K562 (cell line): ENCODE data around the gene DVL2. TPM values are rescaled to one million over a fixed set of nuclear protein-coding genes. Genes with fewer than 3 reads are reported as not detected.

ENCODE experiments used
- CAMTA2 ChIP-seq: fragments of 250-450 bp; sonication (Bioruptor Pico); conservative IDR thresholded peaks from 2 replicates; pipeline ENCODE4 v1.5.1; 2022
- ELF2 ChIP-seq: fragments of 250-450 bp; sonication (Bioruptor Pico); IDR thresholded peaks from 2 replicates; pipeline ENCODE4 v1.5.0; 2021; ENCODE audit warnings: mild to moderate bottlenecking
- GTF2A2 ChIP-seq: IDR thresholded peaks from 2 replicates; pipeline ENCODE4 v1.6.1; 2016; ENCODE audit warnings: mild to moderate bottlenecking, missing genetic modification characterization, missing compliant biosample characterization
- HCFC1 ChIP-seq: IDR thresholded peaks from 2 replicates; pipeline ENCODE4 v1.6.1; 2012; ENCODE audit warnings: low read depth, low read length, improper control_type of control experiment
- KLF16 ChIP-seq: IDR thresholded peaks from 2 replicates; pipeline ENCODE4 v1.6.1; 2016; ENCODE audit warnings: antibody characterized with exemption
- NR2F6 ChIP-seq: fragments of 450-650 bp; formaldehyde crosslinking; IDR thresholded peaks from 2 replicates; pipeline ENCODE4 v1.4.0; 2020; ENCODE audit warnings: mild to moderate bottlenecking
- NUFIP1 ChIP-seq: fragments of 450-650 bp; IDR thresholded peaks from 2 replicates; pipeline ENCODE4 v1.6.1; 2018; ENCODE audit not compliant: partially characterized antibody
- PML ChIP-seq: IDR thresholded peaks from 2 replicates; pipeline ENCODE4 v1.6.1; 2012; ENCODE audit warnings: low read length, inconsistent platforms
- RHOXF2B ChIP-seq: fragments of 250-450 bp; sonication (Bioruptor Pico); conservative IDR thresholded peaks from 2 replicates; pipeline ENCODE4 v1.5.1; 2021
- ZNF143 ChIP-seq: sonication (generic); formaldehyde crosslinking; IDR thresholded peaks from 2 replicates; pipeline ENCODE4 v1.9.0; 2022; ENCODE audit warnings: mild to moderate bottlenecking, missing genetic modification reagents
- polyA plus RNA-seq, 8 experiments: library from polyadenylated mRNA; depleted of rRNA in 4 of 8; stranded (reverse) in 5 of 8; unstranded in 3 of 8; fragments of >200 nt; fragmentation: Nextera tagmentation in 2 of 8; fragmentation: Illumina TruSeq in 1 of 8; extraction: Ambion mirVana in 2 of 8; extraction: Trizol in 1 of 8; gene quantifications; 2 replicates each; pipeline versions ENCODE4 v1.2.1 to v1.2.3, GENCODE V29; 2011 to 2014; ENCODE audit warnings: inconsistent platforms in 1 of 8, missing spikeins in 1 of 8
- total RNA-seq, 7 experiments: library from RNA; depleted of rRNA in 6 of 7; stranded (reverse); fragments of >200 nt in 6 of 7; fragmentation: Illumina TruSeq in 2 of 7; extraction: Trizol in 2 of 7; gene quantifications; 2 replicates each; pipeline versions ENCODE4 v1.2.1 to v1.2.3, GENCODE V29; 2011 to 2021; ENCODE audit warnings: low replicate concordance in 1 of 7
- TF ChIP-seq, protein P1 (sequence below): fragments of 250-450 bp; sonication (Bioruptor Pico); IDR thresholded peaks from 2 replicates; pipeline ENCODE4 v1.5.0; 2021; ENCODE audit warnings: mild to moderate bottlenecking, borderline replicate concordance
- TF ChIP-seq, protein P2 (sequence below): fragments of 450-650 bp; formaldehyde crosslinking; IDR thresholded peaks from 2 replicates; pipeline ENCODE4 v1.4.0; 2022; ENCODE audit warnings: mild to moderate bottlenecking, moderate library complexity
- TF ChIP-seq, protein P3 (sequence below): sonication (generic); formaldehyde crosslinking; IDR thresholded peaks from 2 replicates; pipeline ENCODE4 v1.8.1; 2023; ENCODE audit warnings: mild to moderate bottlenecking, missing genetic modification reagents
- TF ChIP-seq, protein P4 (sequence below): sonication (generic); formaldehyde crosslinking; IDR thresholded peaks from 2 replicates; pipeline ENCODE4 v1.8.0; 2023; ENCODE audit warnings: missing genetic modification reagents, mild to moderate bottlenecking, borderline replicate concordance
- TF ChIP-seq, protein P5 (sequence below): fragments of 250-450 bp; sonication (Bioruptor Pico); IDR thresholded peaks from 2 replicates; pipeline ENCODE4 v1.8.0; 2022; ENCODE audit warnings: inconsistent platforms, mild to moderate bottlenecking, moderate library complexity, borderline replicate concordance

Gene DVL2
- total and polyA plus RNA-seq, 9 of the 15 experiments (the other 6 are each of a cell fraction or from before 2014, with no cell fraction given) = 1.3 to 49.5 (median 24.3) TPM

DNA sequence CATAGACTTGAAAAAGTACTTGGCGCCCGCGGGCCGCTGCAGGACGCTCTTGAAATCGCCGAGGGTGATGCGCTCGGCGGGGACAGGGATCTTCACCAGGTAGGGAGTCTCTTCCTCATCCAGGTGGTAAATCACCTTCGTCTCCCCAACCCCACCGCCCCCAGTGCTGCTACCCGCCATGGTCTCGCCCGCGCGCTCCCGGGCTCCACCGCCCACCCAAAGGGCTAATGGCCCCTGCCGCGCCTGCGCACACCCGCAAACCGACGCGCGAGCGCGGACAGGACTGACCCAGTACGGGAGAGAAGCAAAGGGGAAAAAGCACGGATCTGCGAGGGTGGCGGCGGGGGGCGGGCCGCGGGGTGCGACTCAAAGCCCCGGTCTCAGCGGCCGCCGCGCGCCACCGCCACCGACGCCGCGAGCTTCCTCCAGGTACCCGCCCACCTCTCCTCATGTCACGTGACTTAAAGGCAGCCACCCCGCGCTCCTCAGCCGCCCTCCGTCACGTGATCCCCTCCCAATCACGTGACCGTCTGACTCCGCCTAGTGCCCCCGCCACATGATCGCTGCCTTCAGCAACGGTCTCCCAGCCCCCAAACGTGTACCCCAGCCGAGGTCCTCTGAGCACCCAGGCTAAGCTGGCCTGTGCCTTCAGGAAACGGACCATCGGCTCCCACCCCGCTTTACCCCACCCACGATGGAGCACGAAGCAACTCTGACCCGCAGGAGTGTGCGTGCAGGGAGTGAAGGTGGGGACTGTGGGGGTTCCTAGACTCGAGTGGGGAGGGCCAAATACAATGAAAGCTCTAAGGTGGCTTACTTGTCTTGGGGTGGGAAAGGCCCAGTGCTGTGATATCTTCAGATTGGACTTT is at the start of gene DVL2 (continued):
- TF ChIP-seq, protein P1, sequence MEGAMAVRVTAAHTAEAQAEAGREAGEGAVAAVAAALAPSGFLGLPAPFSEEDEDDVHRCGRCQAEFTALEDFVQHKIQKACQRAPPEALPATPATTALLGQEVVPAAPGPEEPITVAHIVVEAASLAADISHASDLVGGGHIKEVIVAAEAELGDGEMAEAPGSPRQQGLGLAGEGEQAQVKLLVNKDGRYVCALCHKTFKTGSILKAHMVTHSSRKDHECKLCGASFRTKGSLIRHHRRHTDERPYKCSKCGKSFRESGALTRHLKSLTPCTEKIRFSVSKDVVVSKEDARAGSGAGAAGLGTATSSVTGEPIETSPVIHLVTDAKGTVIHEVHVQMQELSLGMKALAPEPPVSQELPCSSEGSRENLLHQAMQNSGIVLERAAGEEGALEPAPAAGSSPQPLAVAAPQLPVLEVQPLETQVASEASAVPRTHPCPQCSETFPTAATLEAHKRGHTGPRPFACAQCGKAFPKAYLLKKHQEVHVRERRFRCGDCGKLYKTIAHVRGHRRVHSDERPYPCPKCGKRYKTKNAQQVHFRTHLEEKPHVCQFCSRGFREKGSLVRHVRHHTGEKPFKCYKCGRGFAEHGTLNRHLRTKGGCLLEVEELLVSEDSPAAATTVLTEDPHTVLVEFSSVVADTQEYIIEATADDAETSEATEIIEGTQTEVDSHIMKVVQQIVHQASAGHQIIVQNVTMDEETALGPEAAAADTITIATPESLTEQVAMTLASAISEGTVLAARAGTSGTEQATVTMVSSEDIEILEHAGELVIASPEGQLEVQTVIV = no peak
- TF ChIP-seq HCFC1 (peak; percentile 64), NR2F6 (CRISPR knock-in tag) (peak; percentile 87), GTF2A2 (tag) (no peak), PML (peak; percentile 56; the same call in 1 of the 2 replicates), ELF2 (CRISPR knock-in tag) (peak; percentile 79), KLF16 (0 out of 2 replicates have a peak, but pooled peaks have one; percentile 33), NUFIP1 (no peak), CAMTA2 (CRISPR knock-in tag) (peak; percentile 33; the same call in 1 of the 2 replicates), RHOXF2B (CRISPR knock-in tag) (peak; percentile 94; the same call in 1 of the 2 replicates), ZNF143 (CRISPR knock-in tag) (no peak; the same call in 1 of the 2 replicates)
- TF ChIP-seq, protein P2, sequence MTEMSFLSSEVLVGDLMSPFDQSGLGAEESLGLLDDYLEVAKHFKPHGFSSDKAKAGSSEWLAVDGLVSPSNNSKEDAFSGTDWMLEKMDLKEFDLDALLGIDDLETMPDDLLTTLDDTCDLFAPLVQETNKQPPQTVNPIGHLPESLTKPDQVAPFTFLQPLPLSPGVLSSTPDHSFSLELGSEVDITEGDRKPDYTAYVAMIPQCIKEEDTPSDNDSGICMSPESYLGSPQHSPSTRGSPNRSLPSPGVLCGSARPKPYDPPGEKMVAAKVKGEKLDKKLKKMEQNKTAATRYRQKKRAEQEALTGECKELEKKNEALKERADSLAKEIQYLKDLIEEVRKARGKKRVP (CRISPR knock-in tag) = 0 out of 2 replicates have a peak, but pooled peaks have one; percentile 58
- TF ChIP-seq, protein P3, sequence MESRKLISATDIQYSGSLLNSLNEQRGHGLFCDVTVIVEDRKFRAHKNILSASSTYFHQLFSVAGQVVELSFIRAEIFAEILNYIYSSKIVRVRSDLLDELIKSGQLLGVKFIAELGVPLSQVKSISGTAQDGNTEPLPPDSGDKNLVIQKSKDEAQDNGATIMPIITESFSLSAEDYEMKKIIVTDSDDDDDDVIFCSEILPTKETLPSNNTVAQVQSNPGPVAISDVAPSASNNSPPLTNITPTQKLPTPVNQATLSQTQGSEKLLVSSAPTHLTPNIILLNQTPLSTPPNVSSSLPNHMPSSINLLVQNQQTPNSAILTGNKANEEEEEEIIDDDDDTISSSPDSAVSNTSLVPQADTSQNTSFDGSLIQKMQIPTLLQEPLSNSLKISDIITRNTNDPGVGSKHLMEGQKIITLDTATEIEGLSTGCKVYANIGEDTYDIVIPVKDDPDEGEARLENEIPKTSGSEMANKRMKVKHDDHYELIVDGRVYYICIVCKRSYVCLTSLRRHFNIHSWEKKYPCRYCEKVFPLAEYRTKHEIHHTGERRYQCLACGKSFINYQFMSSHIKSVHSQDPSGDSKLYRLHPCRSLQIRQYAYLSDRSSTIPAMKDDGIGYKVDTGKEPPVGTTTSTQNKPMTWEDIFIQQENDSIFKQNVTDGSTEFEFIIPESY = no peak
- TF ChIP-seq, protein P4, sequence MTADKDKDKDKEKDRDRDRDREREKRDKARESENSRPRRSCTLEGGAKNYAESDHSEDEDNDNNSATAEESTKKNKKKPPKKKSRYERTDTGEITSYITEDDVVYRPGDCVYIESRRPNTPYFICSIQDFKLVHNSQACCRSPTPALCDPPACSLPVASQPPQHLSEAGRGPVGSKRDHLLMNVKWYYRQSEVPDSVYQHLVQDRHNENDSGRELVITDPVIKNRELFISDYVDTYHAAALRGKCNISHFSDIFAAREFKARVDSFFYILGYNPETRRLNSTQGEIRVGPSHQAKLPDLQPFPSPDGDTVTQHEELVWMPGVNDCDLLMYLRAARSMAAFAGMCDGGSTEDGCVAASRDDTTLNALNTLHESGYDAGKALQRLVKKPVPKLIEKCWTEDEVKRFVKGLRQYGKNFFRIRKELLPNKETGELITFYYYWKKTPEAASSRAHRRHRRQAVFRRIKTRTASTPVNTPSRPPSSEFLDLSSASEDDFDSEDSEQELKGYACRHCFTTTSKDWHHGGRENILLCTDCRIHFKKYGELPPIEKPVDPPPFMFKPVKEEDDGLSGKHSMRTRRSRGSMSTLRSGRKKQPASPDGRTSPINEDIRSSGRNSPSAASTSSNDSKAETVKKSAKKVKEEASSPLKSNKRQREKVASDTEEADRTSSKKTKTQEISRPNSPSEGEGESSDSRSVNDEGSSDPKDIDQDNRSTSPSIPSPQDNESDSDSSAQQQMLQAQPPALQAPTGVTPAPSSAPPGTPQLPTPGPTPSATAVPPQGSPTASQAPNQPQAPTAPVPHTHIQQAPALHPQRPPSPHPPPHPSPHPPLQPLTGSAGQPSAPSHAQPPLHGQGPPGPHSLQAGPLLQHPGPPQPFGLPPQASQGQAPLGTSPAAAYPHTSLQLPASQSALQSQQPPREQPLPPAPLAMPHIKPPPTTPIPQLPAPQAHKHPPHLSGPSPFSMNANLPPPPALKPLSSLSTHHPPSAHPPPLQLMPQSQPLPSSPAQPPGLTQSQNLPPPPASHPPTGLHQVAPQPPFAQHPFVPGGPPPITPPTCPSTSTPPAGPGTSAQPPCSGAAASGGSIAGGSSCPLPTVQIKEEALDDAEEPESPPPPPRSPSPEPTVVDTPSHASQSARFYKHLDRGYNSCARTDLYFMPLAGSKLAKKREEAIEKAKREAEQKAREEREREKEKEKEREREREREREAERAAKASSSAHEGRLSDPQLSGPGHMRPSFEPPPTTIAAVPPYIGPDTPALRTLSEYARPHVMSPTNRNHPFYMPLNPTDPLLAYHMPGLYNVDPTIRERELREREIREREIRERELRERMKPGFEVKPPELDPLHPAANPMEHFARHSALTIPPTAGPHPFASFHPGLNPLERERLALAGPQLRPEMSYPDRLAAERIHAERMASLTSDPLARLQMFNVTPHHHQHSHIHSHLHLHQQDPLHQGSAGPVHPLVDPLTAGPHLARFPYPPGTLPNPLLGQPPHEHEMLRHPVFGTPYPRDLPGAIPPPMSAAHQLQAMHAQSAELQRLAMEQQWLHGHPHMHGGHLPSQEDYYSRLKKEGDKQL (CRISPR knock-in tag) = no peak
- TF ChIP-seq, protein P5, sequence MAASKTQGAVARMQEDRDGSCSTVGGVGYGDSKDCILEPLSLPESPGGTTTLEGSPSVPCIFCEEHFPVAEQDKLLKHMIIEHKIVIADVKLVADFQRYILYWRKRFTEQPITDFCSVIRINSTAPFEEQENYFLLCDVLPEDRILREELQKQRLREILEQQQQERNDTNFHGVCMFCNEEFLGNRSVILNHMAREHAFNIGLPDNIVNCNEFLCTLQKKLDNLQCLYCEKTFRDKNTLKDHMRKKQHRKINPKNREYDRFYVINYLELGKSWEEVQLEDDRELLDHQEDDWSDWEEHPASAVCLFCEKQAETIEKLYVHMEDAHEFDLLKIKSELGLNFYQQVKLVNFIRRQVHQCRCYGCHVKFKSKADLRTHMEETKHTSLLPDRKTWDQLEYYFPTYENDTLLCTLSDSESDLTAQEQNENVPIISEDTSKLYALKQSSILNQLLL (CRISPR knock-in tag) = no peak
